Nephron progenitor cell (in vitro differentiated cells): ENCODE results near the gene RASGRP3.

Experiments
- DNase-seq: peaks from one replicate; pipeline ENCODE4 v3.0.0; 2021
- H3K27ac Mint-ChIP-seq: 2 replicates; pipeline ENCODE4 v1.8.0; 2021; ENCODE audit warnings: mild to moderate bottlenecking, moderate library complexity, mixed read lengths
- H3K27me3 Mint-ChIP-seq: 2 replicates; pipeline ENCODE4 v1.8.0; 2021; ENCODE audit warnings: mild to moderate bottlenecking, low read depth, mixed read lengths; ENCODE audit not compliant: poor library complexity
- H3K36me3 Mint-ChIP-seq: 2 replicates; pipeline ENCODE4 v1.8.0; 2021; ENCODE audit warnings: low read depth, mixed read lengths
- H3K4me1 Mint-ChIP-seq: 2 replicates; pipeline ENCODE4 v1.8.0; 2021; ENCODE audit warnings: mixed read lengths
- H3K4me3 Mint-ChIP-seq: 2 replicates; pipeline ENCODE4 v1.8.0; 2021; ENCODE audit warnings: mild to moderate bottlenecking, moderate library complexity, mixed read lengths
- H3K9me3 Mint-ChIP-seq: 2 replicates; pipeline ENCODE4 v1.8.0; 2021; ENCODE audit warnings: mild to moderate bottlenecking, moderate library complexity, mixed read lengths
- TF ChIP-seq, protein P1 (sequence below): fragments of 200-600 bp; sonication (generic); IDR thresholded peaks from 2 replicates; pipeline ENCODE4 v1.5.0; 2021; ENCODE audit warnings: antibody characterized with exemption

Gene RASGRP3

DNA sequence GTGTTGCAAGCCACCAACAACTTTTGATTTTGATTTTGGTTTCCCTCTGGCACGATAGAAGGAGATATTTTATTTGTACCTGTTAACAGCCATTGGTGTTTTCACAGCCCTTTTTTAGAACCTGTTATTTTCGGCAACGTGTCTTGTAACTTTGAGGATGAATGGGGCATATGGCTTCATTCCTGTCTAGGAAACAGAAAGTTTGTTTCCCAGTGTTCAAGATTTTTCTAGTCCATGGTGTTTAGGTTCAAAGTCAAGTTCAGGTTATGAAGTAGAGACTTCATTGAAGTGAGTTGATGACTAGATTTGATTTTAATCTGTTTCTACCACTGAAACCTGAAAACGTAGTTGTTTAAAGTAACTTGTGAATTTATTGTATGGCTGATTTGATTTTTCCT is 343 bp downstream of the RASGRP3 start:
- no peak for DNase-seq
- Mint-ChIP-seq H3K9me3 (peaks cover 35% of the 10 kb centered on the region), H3K4me1 (peaks cover 60% of the 10 kb centered on the region), H3K27ac (peak overlapping the region; percentile 92), H3K36me3 (peaks cover 16% of the 10 kb centered on the region), H3K27me3 (peaks cover 2% of the 10 kb centered on the region), H3K4me3 (peak overlapping the region; percentile 87)
- TF ChIP-seq, protein P1, sequence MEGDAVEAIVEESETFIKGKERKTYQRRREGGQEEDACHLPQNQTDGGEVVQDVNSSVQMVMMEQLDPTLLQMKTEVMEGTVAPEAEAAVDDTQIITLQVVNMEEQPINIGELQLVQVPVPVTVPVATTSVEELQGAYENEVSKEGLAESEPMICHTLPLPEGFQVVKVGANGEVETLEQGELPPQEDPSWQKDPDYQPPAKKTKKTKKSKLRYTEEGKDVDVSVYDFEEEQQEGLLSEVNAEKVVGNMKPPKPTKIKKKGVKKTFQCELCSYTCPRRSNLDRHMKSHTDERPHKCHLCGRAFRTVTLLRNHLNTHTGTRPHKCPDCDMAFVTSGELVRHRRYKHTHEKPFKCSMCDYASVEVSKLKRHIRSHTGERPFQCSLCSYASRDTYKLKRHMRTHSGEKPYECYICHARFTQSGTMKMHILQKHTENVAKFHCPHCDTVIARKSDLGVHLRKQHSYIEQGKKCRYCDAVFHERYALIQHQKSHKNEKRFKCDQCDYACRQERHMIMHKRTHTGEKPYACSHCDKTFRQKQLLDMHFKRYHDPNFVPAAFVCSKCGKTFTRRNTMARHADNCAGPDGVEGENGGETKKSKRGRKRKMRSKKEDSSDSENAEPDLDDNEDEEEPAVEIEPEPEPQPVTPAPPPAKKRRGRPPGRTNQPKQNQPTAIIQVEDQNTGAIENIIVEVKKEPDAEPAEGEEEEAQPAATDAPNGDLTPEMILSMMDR, result no peak

DNA sequence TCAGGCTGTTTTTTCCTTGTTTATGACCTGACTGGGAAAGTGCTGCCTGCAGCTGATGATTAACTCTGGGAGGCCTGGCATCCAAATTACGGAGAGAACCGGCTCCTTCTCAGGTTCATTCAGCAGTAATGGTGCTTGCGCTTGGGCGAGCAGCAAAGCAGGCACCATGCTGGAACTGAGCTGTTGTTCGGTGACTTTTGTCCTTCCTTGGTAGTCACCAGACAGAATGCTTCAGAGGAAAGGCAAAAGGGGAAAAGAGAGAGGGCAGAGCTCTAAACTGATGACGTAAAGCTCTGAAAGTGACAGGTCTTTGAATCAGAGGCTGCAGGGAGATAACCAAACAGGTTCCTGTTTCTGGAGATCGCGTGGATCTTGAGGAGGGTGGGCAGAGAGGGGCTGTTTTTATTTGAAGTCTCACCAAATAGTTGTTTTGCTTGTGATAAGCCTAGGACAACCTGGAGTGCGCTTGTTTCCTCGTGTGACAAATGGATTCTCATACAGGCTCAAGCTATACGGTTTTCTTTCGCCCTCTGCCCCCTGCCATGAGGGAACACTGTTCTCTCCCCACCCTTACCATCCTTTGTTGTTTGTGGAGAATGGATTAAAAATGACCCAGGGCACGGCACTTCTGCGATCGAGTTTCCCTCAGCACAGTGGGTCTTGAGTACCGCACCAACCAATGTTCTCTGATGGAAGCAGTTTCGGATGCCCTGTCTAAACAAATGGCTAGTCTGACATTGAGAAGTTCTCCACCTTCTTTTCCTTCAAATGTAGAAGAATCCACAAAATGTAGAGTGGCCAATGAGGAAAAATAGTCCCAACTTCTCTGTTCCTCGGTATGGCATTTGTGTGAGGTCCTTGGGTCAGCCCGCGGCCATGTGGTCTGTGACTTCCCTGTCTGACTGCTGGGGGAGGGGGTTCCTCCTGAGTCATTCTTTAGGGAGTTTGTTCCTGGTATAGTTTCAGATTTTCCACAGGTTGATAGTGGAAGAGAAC is 1.3 kb downstream of the RASGRP3 start:
- no peak for DNase-seq
- H3K27ac Mint-ChIP-seq, result peak overlapping the region; percentile 44
- H3K4me1 Mint-ChIP-seq, result peaks cover 50% of the 10 kb centered on the region
- H3K4me3 Mint-ChIP-seq, result peak overlapping the region; percentile 87
- peaks cover 15% of the 10 kb centered on the region for H3K36me3 Mint-ChIP-seq
- H3K27me3 Mint-ChIP-seq, result peaks cover 2% of the 10 kb centered on the region
- TF ChIP-seq, protein P1, result no peak
- peaks cover 27% of the 10 kb centered on the region for H3K9me3 Mint-ChIP-seq

GRCh38 chr2:33478968-33479731 is 2.7 kb downstream of the RASGRP3 start:
- H3K9me3 Mint-ChIP-seq, result peaks cover 14% of the 10 kb centered on the region
- TF ChIP-seq, protein P1, result no peak
- DNase-seq, result no peak
- H3K27ac Mint-ChIP-seq, result no peak overlapping the region
- H3K4me1 Mint-ChIP-seq, result peaks cover 48% of the 10 kb centered on the region
- no peaks in the 10 kb centered on the region for H3K27me3 Mint-ChIP-seq
- H3K36me3 Mint-ChIP-seq, result peaks cover 6% of the 10 kb centered on the region
- no peak overlapping the region for H3K4me3 Mint-ChIP-seq

- Mint-ChIP-seq H3K4me1 (peaks cover 17% of the 10 kb centered on the region), H3K36me3 (peaks cover 29% of the 10 kb centered on the region), H3K9me3 (peaks cover 31% of the 10 kb centered on the region), H3K27ac (no peak overlapping the region), H3K27me3 (no peaks in the 10 kb centered on the region), H3K4me3 (no peak overlapping the region)
- DNase-seq, result no peak
- TF ChIP-seq, protein P1, result no peak
Observed at GRCh38 chr2:33482518-33482917, 6.1 kb downstream of the RASGRP3 start.

- peaks cover 32% of the 10 kb centered on the region for H3K36me3 Mint-ChIP-seq
- no peak overlapping the region for H3K27ac Mint-ChIP-seq
- H3K9me3 Mint-ChIP-seq, result peaks cover 33% of the 10 kb centered on the region
- TF ChIP-seq, protein P1, result no peak
- H3K4me1 Mint-ChIP-seq, result peaks cover 7% of the 10 kb centered on the region
- H3K27me3 Mint-ChIP-seq, result no peaks in the 10 kb centered on the region
- DNase-seq, result no peak
- H3K4me3 Mint-ChIP-seq, result no peak overlapping the region
Observed at GRCh38 chr2:33484042-33484621, 7.7 kb downstream of the RASGRP3 start.
